IMR-90 (cell line): ENCODE measurements around the gene CALN1. TPM values are rescaled to one million over a fixed set of nuclear protein-coding genes. Genes with fewer than 3 reads are reported as not detected.

ENCODE experiments used
- ATAC-seq: fragments of 200-7000 bp; cut with Tn5 transposase; 2 replicates; pipeline ENCODE4 v1.9.1; 2020; ENCODE audit warnings: low read depth, mild to moderate bottlenecking, moderate library complexity
- BruUV-seq: library from RNA; stranded (reverse); fragments of 400-500 nt; replicated peaks from 2 replicates; lab custom pipeline; 2021; lab: Mats Ljungman, UMichigan
- CTCF ChIA-PET: fragments of 300-600 bp; formaldehyde crosslinking; extraction: SDS; loops from one replicate; lab custom pipeline; 2021; ENCODE audit warnings: antibody characterized with exemption; lab: Yijun Ruan, JAX
- POLR2A ChIA-PET: fragments of 300-600 bp; sonication (Branson Sonifier 250); formaldehyde crosslinking; loops from one replicate; lab custom pipeline; 2022; ENCODE audit warnings: antibody characterized with exemption; ENCODE audit not compliant: unreplicated experiment; lab: Charles Lee
- DNase-seq: peaks from one replicate; pipeline ENCODE4 v3.0.0; 2013
- H2AFZ ChIP-seq: replicated peaks from 2 replicates; pipeline ENCODE3; 2013; ENCODE audit warnings: low read length, mild to moderate bottlenecking; ENCODE audit not compliant: poor library complexity
- H2AK5ac ChIP-seq: 2 replicates; pipeline ENCODE4 v1.6.1; 2013; ENCODE audit warnings: low read depth, low read length, inconsistent platforms
- H2AK9ac ChIP-seq: replicated peaks from 2 replicates; pipeline ENCODE3; 2013; ENCODE audit warnings: mild to moderate bottlenecking, low read depth, low read length, moderate library complexity; ENCODE audit not compliant: poor library complexity
- H2BK120ac ChIP-seq: 2 replicates; pipeline ENCODE4 v1.6.1; 2013; ENCODE audit warnings: low read depth, low read length, inconsistent platforms
- H2BK15ac ChIP-seq: 3 replicates; pipeline ENCODE4 v1.6.1; 2013; ENCODE audit warnings: low read depth, low read length, inconsistent platforms
- H2BK20ac ChIP-seq: 2 replicates; pipeline ENCODE4 v1.6.1; 2013; ENCODE audit warnings: low read depth, mild to moderate bottlenecking, inconsistent platforms, low read length, moderate library complexity
- H2BK5ac ChIP-seq: 2 replicates; pipeline ENCODE4 v1.6.1; 2013; ENCODE audit warnings: mild to moderate bottlenecking, low read depth, low read length, inconsistent platforms; ENCODE audit not compliant: poor library complexity, severe bottlenecking
- H3K14ac ChIP-seq: replicated peaks from 2 replicates; pipeline ENCODE4 v1.6.1; 2013; ENCODE audit warnings: low read depth, low read length, inconsistent platforms
- H3K18ac ChIP-seq: 2 replicates; pipeline ENCODE4 v1.6.1; 2013; ENCODE audit warnings: low read depth, low read length, control low read depth
- H3K23ac ChIP-seq: 2 replicates; pipeline ENCODE4 v1.6.1; 2013; ENCODE audit warnings: low read depth, low read length, inconsistent platforms
- H3K27ac ChIP-seq: 2 replicates; pipeline ENCODE4 v1.5.1; 2013; ENCODE audit warnings: mild to moderate bottlenecking, control low read depth, low read length; ENCODE audit not compliant: insufficient read depth
- H3K27me3 ChIP-seq: 2 replicates; pipeline ENCODE4 v1.6.1; 2013; ENCODE audit warnings: low read length; ENCODE audit not compliant: control insufficient read depth, insufficient read depth
- H3K36me3 ChIP-seq: 2 replicates; pipeline ENCODE4 v1.6.1; 2013; ENCODE audit warnings: low read length, mixed read lengths; ENCODE audit not compliant: control insufficient read depth, insufficient read depth
- H3K4ac ChIP-seq: 2 replicates; pipeline ENCODE4 v1.6.1; 2013; ENCODE audit warnings: low read depth, low read length, inconsistent platforms
- H3K4me1 ChIP-seq: 2 replicates; pipeline ENCODE4 v1.6.1; 2013; ENCODE audit warnings: low read length, mixed read lengths; ENCODE audit not compliant: control insufficient read depth, insufficient read depth
- H3K4me2 ChIP-seq: 2 replicates; pipeline ENCODE4 v1.6.1; 2013; ENCODE audit warnings: low read depth, mild to moderate bottlenecking, control low read depth, low read length, moderate library complexity
- H3K4me3 ChIP-seq: 2 replicates; pipeline ENCODE4 v1.5.1; 2013; ENCODE audit warnings: low read depth, mild to moderate bottlenecking, control low read depth, low read length, moderate library complexity; ENCODE audit not compliant: insufficient read depth
- H3K56ac ChIP-seq: 2 replicates; pipeline ENCODE4 v1.6.1; 2013; ENCODE audit warnings: low read length, inconsistent platforms; ENCODE audit not compliant: insufficient read depth; ENCODE audit errors: extremely low read depth
- H3K79me1 ChIP-seq, 2 experiments: 2 replicates each; pipeline ENCODE4 v1.6.1; 2013; ENCODE audit warnings: low read length in 2 of 2, inconsistent platforms in 1 of 2, low read depth in 1 of 2
- H3K9ac ChIP-seq: 2 replicates; pipeline ENCODE4 v1.6.1; 2013; ENCODE audit warnings: low read depth, low read length, control low read depth
- H3K9me1 ChIP-seq: 2 replicates; pipeline ENCODE4 v1.6.1; 2013; ENCODE audit warnings: low read length, inconsistent platforms; ENCODE audit not compliant: insufficient read depth
- H3K9me3 ChIP-seq: 2 replicates; pipeline ENCODE4 v1.6.1; 2013; ENCODE audit warnings: low read length; ENCODE audit not compliant: control insufficient read depth, insufficient read depth
- H4K20me1 ChIP-seq: 2 replicates; pipeline ENCODE4 v1.6.1; 2013; ENCODE audit warnings: low read length, inconsistent platforms; ENCODE audit not compliant: insufficient read depth
- H4K5ac ChIP-seq: 2 replicates; pipeline ENCODE4 v1.6.1; 2013; ENCODE audit warnings: mild to moderate bottlenecking, low read depth, low read length, control low read depth
- H4K8ac ChIP-seq, 2 experiments: 2 replicates each; pipeline ENCODE4 v1.6.1; 2013; ENCODE audit warnings: low read depth in 2 of 2, low read length in 2 of 2, control low read depth in 1 of 2, inconsistent platforms in 1 of 2
- H4K91ac ChIP-seq: 2 replicates; pipeline ENCODE4 v1.6.1; 2013; ENCODE audit warnings: low read depth, low read length, inconsistent platforms; ENCODE audit not compliant: insufficient read depth
- BHLHE40 ChIP-seq: fragments of 150-350 bp; IDR thresholded peaks from 2 replicates; pipeline ENCODE4 v1.6.1; 2016; ENCODE audit warnings: mild to moderate bottlenecking, low read depth, low read length
- CEBPB ChIP-seq: IDR thresholded peaks from 2 replicates; pipeline ENCODE4 v1.6.1; 2012; ENCODE audit warnings: low read depth, low read length, improper control_type of control experiment
- CHD1 ChIP-seq: IDR thresholded peaks from 2 replicates; pipeline ENCODE4 v1.6.1; 2012; ENCODE audit warnings: low read depth, low read length, improper control_type of control experiment
- CTCF ChIP-seq: conservative IDR thresholded peaks from 2 replicates; pipeline ENCODE4 v1.5.1; 2012; ENCODE audit warnings: mild to moderate bottlenecking, low read depth, low read length, improper control_type of control experiment
- ELK1 ChIP-seq: fragments of 150-350 bp; IDR thresholded peaks from 2 replicates; pipeline ENCODE4 v1.6.1; 2016; ENCODE audit warnings: low read depth, mild to moderate bottlenecking, low read length, moderate library complexity, borderline replicate concordance
- FOS ChIP-seq: fragments of 150-350 bp; IDR thresholded peaks from 2 replicates; pipeline ENCODE4 v1.6.1; 2016; ENCODE audit warnings: low read depth, low read length
- MAFK ChIP-seq: IDR thresholded peaks from 2 replicates; pipeline ENCODE4 v1.6.1; 2012; ENCODE audit warnings: low read depth, low read length, improper control_type of control experiment
- MAZ ChIP-seq: IDR thresholded peaks from 2 replicates; pipeline ENCODE4 v1.6.1; 2012; ENCODE audit warnings: low read depth, mild to moderate bottlenecking, low read length, improper control_type of control experiment, moderate library complexity, borderline replicate concordance
- MXI1 ChIP-seq: IDR thresholded peaks from 2 replicates; pipeline ENCODE4 v1.6.1; 2012; ENCODE audit warnings: low read depth, mild to moderate bottlenecking, low read length, moderate library complexity, borderline replicate concordance
- NFE2L2 ChIP-seq: fragments of 150-350 bp; IDR thresholded peaks from 2 replicates; pipeline ENCODE4 v1.6.1; 2016; ENCODE audit warnings: low read depth, mild to moderate bottlenecking, low read length
- POLR2A ChIP-seq: IDR thresholded peaks from 2 replicates; pipeline ENCODE4 v1.6.1; 2012; ENCODE audit warnings: mild to moderate bottlenecking, low read depth, low read length
- RAD21 ChIP-seq: IDR thresholded peaks from 2 replicates; pipeline ENCODE4 v1.6.1; 2012; ENCODE audit warnings: low read length, improper control_type of control experiment
- RCOR1 ChIP-seq: IDR thresholded peaks from 2 replicates; pipeline ENCODE4 v1.6.1; 2012; ENCODE audit warnings: mild to moderate bottlenecking, low read length, improper control_type of control experiment; ENCODE audit not compliant: insufficient replicate concordance
- RFX5 ChIP-seq: IDR thresholded peaks from 2 replicates; pipeline ENCODE4 v1.8.0; 2012; ENCODE audit warnings: low read depth, mild to moderate bottlenecking, low read length, moderate library complexity
- SMC3 ChIP-seq: fragments of 150-350 bp; IDR thresholded peaks from 2 replicates; pipeline ENCODE4 v1.6.1; 2016; ENCODE audit warnings: low read depth, mild to moderate bottlenecking, antibody characterized with exemption, low read length, moderate library complexity
- USF2 ChIP-seq: fragments of 150-350 bp; IDR thresholded peaks from 2 replicates; pipeline ENCODE4 v1.6.1; 2017; ENCODE audit warnings: mild to moderate bottlenecking, antibody characterized with exemption, low read length, low read depth
- WGBS, 2 experiments: methylation state at CpG; one replicate each; pipeline versions ENCODE4 v1.1.5 to v1.1.7; 2013; ENCODE audit warnings: missing lambda C conversion rate in 2 of 2; ENCODE audit not compliant: insufficient read length in 1 of 2; ENCODE audit errors: extremely low coverage in 2 of 2; 5-methylcytosine and 5-hydroxymethylcytosine counted together
- dilution Hi-C: fragments of 300-500 bp; cut with HindIII; formaldehyde crosslinking; loops from one replicate; pipeline ENCODE4 v1.14.3; 2018; ENCODE audit warnings: low sequenced_read_pairs; ENCODE audit not compliant: unreplicated experiment
- in situ Hi-C: fragments of 300-500 bp; cut with MboI; formaldehyde crosslinking; loops from 3 replicates; pipeline ENCODE4 v1.14.3; 2019; ENCODE audit warnings: low sequenced_read_pairs, inconsistent platforms, mixed read lengths
- intact Hi-C: fragments of 100-400 bp; cut with micrococcal nuclease; formaldehyde crosslinking; loops from 2 replicates; pipeline ENCODE4 v1.10.0; 2022
- polyA plus RNA-seq, 3 experiments: library from polyadenylated mRNA; depleted of rRNA; stranded (reverse); fragments of >200 nt; gene quantifications; 2 replicates each; pipeline ENCODE4 v1.2.3, GENCODE V29; 2012; ENCODE audit warnings: low replicate concordance in 1 of 3
- total RNA-seq: library from RNA; depleted of rRNA; stranded (reverse); fragments of >200 nt; gene quantifications from 2 replicates; pipeline ENCODE4 v1.2.3, GENCODE V29; 2012

Gene CALN1
- total and polyA plus RNA-seq, 2 of the 4 experiments (the other 2 are of a cell fraction), result not detected

- BruUV-seq, result no TSS peak
- Histone ChIP-seq H3K9ac (no peak overlapping the region), H3K56ac (no peak overlapping the region), H3K27me3 (no peaks in the 10 kb centered on the region), H3K27ac (no peak overlapping the region), H4K5ac (no peak overlapping the region), H3K23ac (no peak overlapping the region), H2BK20ac (no peak overlapping the region), H3K4me3 (no peak overlapping the region), H2AK9ac (no peak overlapping the region), H4K20me1 (no peaks in the 10 kb centered on the region), H3K18ac (no peak overlapping the region), H3K79me1 (no peaks in the 10 kb centered on the region), H4K8ac (no peak overlapping the region), H3K4me1 (no peaks in the 10 kb centered on the region), H3K9me1 (no peaks in the 10 kb centered on the region), H2AK5ac (no peak overlapping the region), H4K91ac (no peak overlapping the region), H3K14ac (no peak overlapping the region), H2AFZ (no peak overlapping the region), H3K9me3 (peaks cover 8% of the 10 kb centered on the region; the same call in 1 of the 2 replicates), H2BK5ac (no peak overlapping the region), H2BK15ac (no peak overlapping the region), H3K4me2 (no peak overlapping the region), H3K4ac (no peak overlapping the region), H3K36me3 (no peaks in the 10 kb centered on the region), H2BK120ac (no peak overlapping the region)
- CTCF ChIA-PET, result no interaction called here
- WGBS, 2 experiments, result no CpG with 5 or more reads among the region's 3 CpGs
- TF ChIP-seq CHD1, result no peak
- no peak for TF ChIP-seq BHLHE40
- no peak for TF ChIP-seq SMC3
- TF ChIP-seq RAD21, result no peak
- no peak for TF ChIP-seq CTCF
- TF ChIP-seq USF2, result no peak
- no peak for TF ChIP-seq POLR2A
- no peak for TF ChIP-seq MAFK
- no peak for TF ChIP-seq FOS
- no peak for TF ChIP-seq ELK1
- TF ChIP-seq CEBPB, result no peak
- no peak for TF ChIP-seq MXI1
- TF ChIP-seq RCOR1, result no peak
- TF ChIP-seq NFE2L2, result no peak
- TF ChIP-seq MAZ, result no peak
- no peak for TF ChIP-seq RFX5
- no peak for DNase-seq
- intact Hi-C loops (no loop called here), dilution Hi-C loops (no loop called here), in situ Hi-C loops (no loop called here)
- no peak for ATAC-seq
- POLR2A ChIA-PET, result no interaction called here
Observed at GRCh38 chr7:71900556-71900955, 511.6 kb downstream of the CALN1 start.
